HFFc6 (cell line): Measurements from ENCODE around the gene PHTF2. TPM values are rescaled to one million over a fixed set of nuclear protein-coding genes. Genes with fewer than 3 reads are reported as not detected.

ENCODE experiments used
- DNase-seq: peaks from one replicate; pipeline ENCODE4 v3.0.0-alpha.2; 2018
- H3K27ac Mint-ChIP-seq: 2 replicates; pipeline ENCODE4 v1.8.0; 2020; ENCODE audit warnings: mild to moderate bottlenecking, mixed read lengths
- H3K27me3 Mint-ChIP-seq: 2 replicates; pipeline ENCODE4 v1.8.0; 2021; ENCODE audit warnings: mild to moderate bottlenecking, moderate library complexity, mixed read lengths; ENCODE audit not compliant: insufficient read depth
- H3K36me3 Mint-ChIP-seq: 2 replicates; pipeline ENCODE4 v1.8.0; 2021; ENCODE audit warnings: low read depth, mixed read lengths
- H3K4me1 Mint-ChIP-seq: 2 replicates; pipeline ENCODE4 v1.8.0; 2020; ENCODE audit warnings: low read depth, mixed read lengths
- H3K4me3 Mint-ChIP-seq: 2 replicates; pipeline ENCODE4 v1.8.0; 2020; ENCODE audit warnings: mild to moderate bottlenecking, moderate library complexity, mixed read lengths
- H3K9me3 Mint-ChIP-seq: 2 replicates; pipeline ENCODE4 v1.8.0; 2020; ENCODE audit warnings: mild to moderate bottlenecking, mixed read lengths
- CTCF ChIP-seq: fragments of 200-600 bp; sonication (generic); IDR thresholded peaks from 2 replicates; pipeline ENCODE4 v1.5.0; 2021; ENCODE audit warnings: antibody characterized with exemption, mild to moderate bottlenecking
- long read RNA-seq: library from polyadenylated mRNA; unstranded; transcript quantifications from one replicate; pipeline ENCODE4 v2.0.0, GENCODE V29; 2019
- total RNA-seq, 6 experiments: library from RNA; stranded (reverse); fragmentation: NEBNext Ultra II Directional; extraction: Animal tissue kit (Norgen Biotek cat#: 25700); gene quantifications; 2 replicates in 1 of 6; 3 replicates in 5 of 6; pipeline ENCODE4 v1.2.3, GENCODE V29; 2021

Gene PHTF2
- 10 to 100 TPM; 59.8 to 83.2 (median 71.9) TPM for total RNA-seq
- long read RNA-seq, full-length matches to known transcripts, result 20 of 43 reads
- long read RNA-seq, partial matches to known transcripts, result 9 of 43 reads
- long read RNA-seq, other reads (novel, unspliced or antisense), result 14 of 43 reads

- Mint-ChIP-seq H3K4me3 (peak within 1 kb of the TSS; percentile 92), H3K27me3 (peaks cover 2% of the 10 kb centered on the region; the same call in 1 of the 2 replicates), H3K27ac (peak within 1 kb of the TSS; percentile 96), H3K36me3 (peaks cover 39% of the 10 kb centered on the region), H3K4me1 (peaks cover 60% of the 10 kb centered on the region), H3K9me3 (no peaks in the 10 kb centered on the region)
- TF ChIP-seq CTCF, result peak; percentile 74
- DNase-seq, result peak; percentile 100
These were observed at the start of gene PHTF2, which contains the start of gene TMEM60 for GRCh38 chr7:77798394-77799077. PHTF2 (plus strand) TSS chr7:77798773. TMEM60 (minus strand) TSS chr7:77798434; CDS start chr7:77794373, 4,061 bp downstream.

- Mint-ChIP-seq H3K4me3 (no peak overlapping the region), H3K27me3 (no peaks in the 10 kb centered on the region), H3K9me3 (no peaks in the 10 kb centered on the region), H3K36me3 (peaks cover 14% of the 10 kb centered on the region), H3K4me1 (peaks cover 23% of the 10 kb centered on the region), H3K27ac (no peak overlapping the region)
- no peak for DNase-seq
- no peak for TF ChIP-seq CTCF
These were observed 46.6 kb upstream of the PHTF2 start for GRCh38 chr7:77752016-77752415.

GRCh38 chr7:77753173-77753572 is 45.4 kb upstream of the PHTF2 start:
- peaks cover 14% of the 10 kb centered on the region for H3K36me3 Mint-ChIP-seq

GRCh38 chr7:77757589-77757988 is 41.0 kb upstream of the PHTF2 start:
- Mint-ChIP-seq H3K27me3 (no peaks in the 10 kb centered on the region), H3K9me3 (no peaks in the 10 kb centered on the region), H3K36me3 (no peaks in the 10 kb centered on the region), H3K4me1 (peaks cover 34% of the 10 kb centered on the region), H3K4me3 (no peak overlapping the region), H3K27ac (no peak overlapping the region)
- DNase-seq, result no peak
- TF ChIP-seq CTCF, result no peak

More at GRCh38 chr7:77753173-77753572, 45.4 kb upstream of the PHTF2 start:
- H3K4me1 Mint-ChIP-seq, result peaks cover 23% of the 10 kb centered on the region
- TF ChIP-seq CTCF, result no peak
- H3K27ac Mint-ChIP-seq, result no peak overlapping the region
- H3K4me3 Mint-ChIP-seq, result no peak overlapping the region
- H3K9me3 Mint-ChIP-seq, result no peaks in the 10 kb centered on the region
- no peak for DNase-seq
- H3K27me3 Mint-ChIP-seq, result no peaks in the 10 kb centered on the region

- Mint-ChIP-seq H3K4me3 (no peak overlapping the region; the same call in 1 of the 2 replicates), H3K36me3 (no peaks in the 10 kb centered on the region), H3K27me3 (no peaks in the 10 kb centered on the region), H3K27ac (peak overlapping the region; percentile 6), H3K9me3 (no peaks in the 10 kb centered on the region), H3K4me1 (peaks cover 38% of the 10 kb centered on the region)
- TF ChIP-seq CTCF, result peak; percentile 97
- DNase-seq, result peak; percentile 67
These were observed 39.2 kb upstream of the PHTF2 start for GRCh38 chr7:77759294-77759889.
